ENCODE measurements around the gene ALOX15B. TPM values are rescaled to one million over a fixed set of nuclear protein-coding genes. Genes with fewer than 3 reads are reported as not detected.
A peak's percentile ranks its signal among the peaks of the same experiment; 100 is the strongest.
"Not testable (repeated sequence)": the region's sequence is repeated elsewhere in the genome, so short reads cannot be mapped to it uniquely, and the experiment has no call there.

ALOX15B gene
- polyA plus RNA-seq, 1 donor from 2014 or later: not detected

- Histone ChIP-seq H3K27me3 (ENCODE audit: insufficient read depth, low read depth, low read length) (peaks cover 51% of the 10 kb centered on the region), H4K20me1 (ENCODE audit: insufficient read depth) (no peaks in the 10 kb centered on the region), H3K4me3 (ENCODE audit: low read length) (no peak overlapping the region), H3K9me2 (ENCODE audit: insufficient read depth, low read length) (no peaks in the 10 kb centered on the region), H3K27ac (ENCODE audit: low read length) (no peak overlapping the region), H2AFZ (ENCODE audit: low read depth, low read length) (no peak overlapping the region), H3K4me2 (ENCODE audit: low read length) (no peak overlapping the region), H3F3A (ENCODE audit: insufficient read depth, low read length, poor library complexity, severe bottlenecking) (no peaks in the 10 kb centered on the region), H3K36me3 (ENCODE audit: insufficient read depth, low read length) (no peaks in the 10 kb centered on the region), H3K9me3 (ENCODE audit: low read length) (no peaks in the 10 kb centered on the region), H3K9ac (ENCODE audit: low read length) (no peak overlapping the region), H3K79me2 (replicated peaks; ENCODE audit: insufficient read depth, low read length) (no peaks in the 10 kb centered on the region)
- TF ChIP-seq SMC3 (conservative IDR thresholded peaks at IDR 0.05; ENCODE audit: poor library complexity) (no peak), MXI1 (conservative IDR thresholded peaks at IDR 0.05; ENCODE audit: poor library complexity, severe bottlenecking) (no peak), POLR2AphosphoS5 (IDR thresholded peaks at IDR 0.05) (no peak), RAD21 (conservative IDR thresholded peaks at IDR 0.05) (no peak), TAF1 (IDR thresholded peaks at IDR 0.05; ENCODE audit: low read depth) (no peak)
Measured at GRCh38 chr17:8059131-8059530, 20.3 kb downstream of the ALOX15B start.

GRCh38 chr17:8060274-8060673 lies 21.4 kb downstream of the ALOX15B start:
- H3K36me3 ChIP-seq (ENCODE audit: insufficient read depth, low read length): no peaks in the 10 kb centered on the region
- H2AFZ ChIP-seq (ENCODE audit: low read depth, low read length): no peak overlapping the region
- no peaks in the 10 kb centered on the region for H4K20me1 ChIP-seq (ENCODE audit: insufficient read depth)
- H3K4me3 ChIP-seq (ENCODE audit: low read length): no peak overlapping the region
- H3K79me2 ChIP-seq (replicated peaks; ENCODE audit: insufficient read depth, low read length): no peaks in the 10 kb centered on the region
- no peak overlapping the region for H3K27ac ChIP-seq (ENCODE audit: low read length)
- peaks cover 60% of the 10 kb centered on the region for H3K27me3 ChIP-seq (ENCODE audit: insufficient read depth, low read depth, low read length)
- H3K9ac ChIP-seq (ENCODE audit: low read length): peak overlapping the region; percentile 13
- H3K9me2 ChIP-seq (ENCODE audit: insufficient read depth, low read length): no peaks in the 10 kb centered on the region
- no peaks in the 10 kb centered on the region for H3F3A ChIP-seq (ENCODE audit: insufficient read depth, low read length, poor library complexity, severe bottlenecking)
- no peak for TF ChIP-seq MXI1 (conservative IDR thresholded peaks at IDR 0.05; ENCODE audit: poor library complexity, severe bottlenecking)
- peak; percentile 91 for TF ChIP-seq CTCF (IDR thresholded peaks at IDR 0.05; ENCODE audit: poor library complexity, severe bottlenecking)
- TF ChIP-seq TAF1 (IDR thresholded peaks at IDR 0.05; ENCODE audit: low read depth): no peak
- TF ChIP-seq RAD21 (conservative IDR thresholded peaks at IDR 0.05): peak; percentile 91
- no peak for TF ChIP-seq POLR2AphosphoS5 (IDR thresholded peaks at IDR 0.05)
- peak; percentile 81 for TF ChIP-seq SMC3 (conservative IDR thresholded peaks at IDR 0.05; ENCODE audit: poor library complexity)
- H3K4me2 ChIP-seq (ENCODE audit: low read length): no peak overlapping the region
- H3K9me3 ChIP-seq (ENCODE audit: low read length): no peaks in the 10 kb centered on the region

GRCh38 chr17:8061851-8062250 lies 23.0 kb downstream of the ALOX15B start:
- not testable (repeated sequence) for H3F3A ChIP-seq (ENCODE audit: insufficient read depth, low read length, poor library complexity, severe bottlenecking); H3K9me3 ChIP-seq (ENCODE audit: low read length); H3K36me3 ChIP-seq (ENCODE audit: insufficient read depth, low read length); H3K27ac ChIP-seq (ENCODE audit: low read length); H3K9me2 ChIP-seq (ENCODE audit: insufficient read depth, low read length); H3K4me2 ChIP-seq (ENCODE audit: low read length); H4K20me1 ChIP-seq (ENCODE audit: insufficient read depth); H3K4me3 ChIP-seq (ENCODE audit: low read length); H3K9ac ChIP-seq (ENCODE audit: low read length); H2AFZ ChIP-seq (ENCODE audit: low read depth, low read length); H3K79me2 ChIP-seq (replicated peaks; ENCODE audit: insufficient read depth, low read length)
- H3K27me3 ChIP-seq (ENCODE audit: insufficient read depth, low read depth, low read length): peaks cover 69% of the 10 kb centered on the region

- no peaks in the 10 kb centered on the region for H3K36me3 ChIP-seq (ENCODE audit: insufficient read depth, low read length)
- no peak overlapping the region for H2AFZ ChIP-seq (ENCODE audit: low read depth, low read length)
- no peaks in the 10 kb centered on the region for H3K9me3 ChIP-seq (ENCODE audit: low read length)
- no peaks in the 10 kb centered on the region for H4K20me1 ChIP-seq (ENCODE audit: insufficient read depth)
- H3K9me2 ChIP-seq (ENCODE audit: insufficient read depth, low read length): no peaks in the 10 kb centered on the region
- H3K4me2 ChIP-seq (ENCODE audit: low read length): no peak overlapping the region
- TF ChIP-seq REST (IDR thresholded peaks at IDR 0.05; ENCODE audit: borderline replicate concordance) (no peak), POLR2AphosphoS5 (IDR thresholded peaks at IDR 0.05) (no peak), SMC3 (conservative IDR thresholded peaks at IDR 0.05; ENCODE audit: poor library complexity) (no peak), RAD21 (conservative IDR thresholded peaks at IDR 0.05) (no peak), TAF1 (IDR thresholded peaks at IDR 0.05; ENCODE audit: low read depth) (no peak), MXI1 (conservative IDR thresholded peaks at IDR 0.05; ENCODE audit: poor library complexity, severe bottlenecking) (no peak), CTCF (IDR thresholded peaks at IDR 0.05; ENCODE audit: poor library complexity, severe bottlenecking) (no peak), EP300 (conservative IDR thresholded peaks at IDR 0.05; ENCODE audit: poor library complexity, severe bottlenecking) (no peak), EZH2 (IDR thresholded peaks at IDR 0.05; ENCODE audit: borderline replicate concordance, insufficient read depth, low read length, poor library complexity, severe bottlenecking) (no peak)
- peak overlapping the region; percentile 29 for H3K4me3 ChIP-seq (ENCODE audit: low read length)
- no peak overlapping the region for H3K9ac ChIP-seq (ENCODE audit: low read length)
- H3K27me3 ChIP-seq (ENCODE audit: insufficient read depth, low read depth, low read length): peaks cover 70% of the 10 kb centered on the region
- H3F3A ChIP-seq (ENCODE audit: insufficient read depth, low read length, poor library complexity, severe bottlenecking): no peaks in the 10 kb centered on the region
- H3K27ac ChIP-seq (ENCODE audit: low read length): no peak overlapping the region
- no peaks in the 10 kb centered on the region for H3K79me2 ChIP-seq (replicated peaks; ENCODE audit: insufficient read depth, low read length)
Measured at GRCh38 chr17:8062435-8062806, 23.6 kb downstream of the ALOX15B start.

Data from neural cell (in vitro differentiated cells).